ENCODE measurements around the gene PET117.
"Not testable (repeated sequence)": the region's sequence is repeated elsewhere in the genome, so short reads cannot be mapped to it uniquely, and the experiment has no call there.

The PET117 gene

GRCh38 chr20:18165553-18165952 is 27.9 kb downstream of the PET117 start:
- no peak for FAIRE-seq

- FAIRE-seq, result no peak
Observed at GRCh38 chr20:18166241-18166881, 28.7 kb downstream of the PET117 start.

- no peak for FAIRE-seq
Observed at GRCh38 chr20:18166950-18167349, 29.3 kb downstream of the PET117 start.

DNA sequence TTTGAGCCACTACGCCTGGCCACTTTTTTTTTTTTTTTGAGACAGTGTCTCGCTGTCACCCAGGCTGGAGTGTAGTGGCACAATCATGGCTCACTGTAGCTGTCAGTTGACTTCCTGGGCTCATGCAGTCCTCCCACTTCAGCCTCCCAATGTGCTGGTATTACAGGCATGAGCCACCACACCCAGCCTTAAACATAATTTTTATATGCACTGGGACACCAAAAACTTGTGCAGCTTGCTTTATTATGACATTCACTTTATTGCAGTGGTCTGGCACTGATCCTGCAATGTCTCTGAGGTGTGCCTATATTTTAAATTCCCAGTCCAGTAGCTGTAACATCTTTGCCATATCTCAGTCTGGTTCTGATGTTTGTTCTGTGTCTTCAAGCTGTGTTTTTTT is 34.7 kb downstream of the PET117 start:
- FAIRE-seq, result no peak

DNA sequence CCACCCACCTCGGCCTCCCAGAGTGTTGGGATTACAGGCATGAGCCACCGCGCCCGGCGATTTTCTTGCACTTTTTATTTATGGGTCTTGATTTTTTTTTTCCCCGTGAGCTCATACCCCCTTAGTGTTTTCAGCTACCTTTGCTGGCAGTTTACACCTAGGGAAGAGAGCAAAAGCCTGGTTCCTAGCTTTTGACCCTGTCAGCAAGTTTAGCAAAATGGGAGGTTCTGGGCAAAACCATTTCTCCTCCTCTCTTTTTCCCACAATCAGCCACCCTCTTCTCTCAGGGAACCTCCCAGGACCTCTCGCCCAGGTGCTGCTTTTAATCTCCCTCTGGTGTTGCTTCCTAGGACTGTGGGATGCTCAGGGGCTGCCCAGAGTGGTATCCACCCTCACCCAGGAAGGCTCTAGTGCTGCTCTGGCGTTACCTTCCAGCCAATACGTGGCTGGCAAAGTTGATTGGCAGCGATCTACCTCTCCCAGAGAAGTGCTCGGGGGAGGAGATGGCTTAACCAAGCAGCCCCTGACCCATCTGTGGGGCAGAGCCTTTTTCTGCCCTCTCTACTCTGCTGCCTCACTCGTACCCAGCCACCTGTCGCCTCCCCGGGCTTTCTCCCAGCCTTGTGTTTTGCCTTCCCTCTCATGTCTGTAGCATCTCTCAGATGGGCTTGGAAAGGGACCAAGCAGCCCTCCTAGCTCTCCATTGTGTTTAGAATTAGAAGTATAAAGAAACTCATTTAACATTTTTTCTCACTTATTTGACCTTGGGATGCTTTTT is 37.4 kb downstream of the PET117 start:
- no peak for FAIRE-seq

DNA sequence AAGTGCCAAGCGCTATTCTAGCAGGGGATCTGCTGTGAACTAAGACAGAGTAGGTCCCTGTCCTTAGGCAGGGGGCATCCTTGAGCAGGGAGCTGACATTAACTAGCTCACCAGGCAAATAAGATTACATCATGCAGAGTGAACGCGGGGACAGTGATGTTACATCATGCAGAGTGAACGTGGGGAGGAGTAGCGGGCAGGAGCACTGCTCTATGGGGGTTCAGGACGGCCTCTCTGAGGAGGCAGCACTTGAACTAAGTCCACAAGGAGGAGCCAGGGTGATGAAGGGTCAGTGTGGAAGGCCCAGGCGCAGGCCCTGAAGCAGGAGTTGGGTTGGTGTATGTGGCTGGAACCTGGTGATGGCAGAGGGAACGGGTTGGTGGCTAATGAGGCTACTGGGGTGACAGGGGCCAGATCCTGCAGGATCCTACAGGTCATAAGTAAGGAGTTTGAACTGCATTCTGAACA is 38.7 kb downstream of the PET117 start:
- FAIRE-seq, result no peak

DNA sequence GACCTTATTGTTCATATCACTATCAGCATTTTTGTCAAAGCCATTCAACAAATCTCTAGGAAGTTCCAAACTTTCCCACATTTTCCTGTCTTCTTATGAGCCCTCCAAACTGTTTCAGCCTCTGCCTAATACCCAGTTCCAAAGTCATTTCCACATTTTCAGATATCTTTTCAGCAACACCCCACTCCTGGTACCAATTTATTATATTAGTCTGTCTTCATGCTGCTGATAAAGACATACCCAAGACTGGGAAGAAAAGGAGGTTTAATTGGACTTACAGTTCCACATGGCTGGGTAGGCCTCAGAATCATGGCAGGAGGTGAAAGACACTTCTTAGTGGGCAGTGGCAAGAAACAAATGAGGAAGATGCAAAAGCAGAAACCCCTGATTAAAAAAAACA is 42.7 kb downstream of the PET117 start:
- FAIRE-seq, result not testable (repeated sequence)

DNA sequence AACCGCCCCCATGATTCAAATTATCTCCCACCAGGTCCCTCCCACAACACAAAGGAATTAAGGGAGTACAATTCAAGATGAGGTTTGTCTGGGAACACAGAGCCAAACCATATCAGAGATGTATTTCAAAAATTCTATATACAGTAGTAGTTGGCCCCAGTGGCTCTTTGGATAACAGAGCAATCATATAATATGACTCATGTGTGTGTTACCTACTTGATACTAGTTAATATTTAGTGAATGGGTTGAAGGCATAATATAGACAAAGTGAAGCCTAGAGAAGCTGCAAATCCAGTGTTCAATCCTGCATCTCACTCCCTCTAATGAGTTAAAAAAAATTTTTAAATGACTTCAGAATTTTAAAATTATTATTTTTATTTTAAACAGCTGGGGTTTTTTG is 43.2 kb downstream of the PET117 start:
- FAIRE-seq, result no peak

DNA sequence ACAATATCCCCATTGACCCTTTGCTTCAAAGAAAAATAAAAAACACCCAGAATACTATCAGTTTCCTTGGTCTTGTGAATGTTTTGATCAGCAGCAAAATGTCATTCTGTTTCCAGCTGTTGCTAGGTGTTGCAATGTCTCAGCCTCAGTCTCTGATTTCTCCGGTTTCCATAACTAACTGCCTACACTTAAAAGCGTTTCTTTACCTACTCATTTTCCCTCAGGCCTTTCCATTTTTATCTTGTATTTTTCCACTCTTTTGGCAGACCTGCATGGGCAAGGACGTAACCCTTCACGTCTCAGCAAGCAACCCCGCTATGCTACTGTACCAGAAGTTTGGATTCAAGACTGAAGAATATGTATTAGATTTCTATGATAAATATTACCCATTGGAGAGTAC is 49.4 kb downstream of the PET117 start:
- FAIRE-seq, result no peak

GRCh38 chr20:18188434-18188833 is 50.8 kb downstream of the PET117 start:
- no peak for FAIRE-seq

GRCh38 chr20:18190338-18191233 is 52.9 kb downstream of the PET117 start:
- FAIRE-seq, result no peak

- no peak for FAIRE-seq
Observed at GRCh38 chr20:18191306-18191705, 53.6 kb downstream of the PET117 start.
